Keratinocyte (primary cell): Measurements from ENCODE around the gene CCNYL1. TPM values are rescaled to one million over a fixed set of nuclear protein-coding genes. Genes with fewer than 3 reads are reported as not detected.

Experiments
- DNase-seq: peaks from one replicate; pipeline ENCODE4 v3.0.0-alpha.2; 2011; ENCODE audit warnings: low read depth, missing footprints, low spot score
- FAIRE-seq: peaks from 2 replicates; lab custom pipeline; 2011; peaks lifted over from hg19 to GRCh38; lab: Jason Lieb, UNC
- H2AFZ ChIP-seq: 2 replicates; pipeline ENCODE4 v1.6.0; 2012; ENCODE audit warnings: low read length, control low read depth, inconsistent platforms; ENCODE audit not compliant: control insufficient read depth
- H3K27ac ChIP-seq: 2 replicates; pipeline ENCODE4 v1.5.1; 2011; ENCODE audit warnings: low read length; ENCODE audit not compliant: control insufficient read depth, insufficient read depth
- H3K27me3 ChIP-seq: 3 replicates; pipeline ENCODE4 v1.6.0; 2011; ENCODE audit warnings: low read length; ENCODE audit not compliant: control insufficient read depth, insufficient read depth; ENCODE audit errors: extremely low read depth
- H3K36me3 ChIP-seq, 2 experiments: 2 replicates in 1 of 2; 3 replicates in 1 of 2; pipeline ENCODE4 v1.5.1; 2011; ENCODE audit warnings: low read length in 2 of 2, mild to moderate bottlenecking in 1 of 2; ENCODE audit not compliant: control insufficient read depth in 2 of 2, insufficient read depth in 2 of 2; ENCODE audit errors: extremely low read depth in 1 of 2
- H3K4me1 ChIP-seq: 3 replicates; pipeline ENCODE4 v1.5.1; 2011; ENCODE audit warnings: low read length; ENCODE audit not compliant: control insufficient read depth, insufficient read depth; ENCODE audit errors: extremely low read depth
- H3K4me2 ChIP-seq: 3 replicates; pipeline ENCODE4 v1.6.0; 2011; ENCODE audit warnings: low read depth, low read length; ENCODE audit not compliant: control insufficient read depth, insufficient read depth; ENCODE audit errors: extremely low read depth
- H3K4me3 ChIP-seq, 3 experiments: fragments of 200-600 bp in 1 of 3; sonication (generic) in 1 of 3; 2 replicates in 2 of 3; 3 replicates in 1 of 3; pipeline ENCODE4 v1.5.1; 2011 to 2016; ENCODE audit warnings: low read length in 3 of 3, mild to moderate bottlenecking in 3 of 3, control low read depth in 2 of 3, inconsistent platforms in 1 of 3, low read depth in 1 of 3, mixed read lengths in 1 of 3, mixed run types in 1 of 3, moderate library complexity in 1 of 3; ENCODE audit not compliant: control insufficient read depth in 2 of 3, insufficient read depth in 2 of 3; ENCODE audit errors: extremely low read depth in 1 of 3
- H3K79me2 ChIP-seq: 2 replicates; pipeline ENCODE4 v1.6.0; 2012; ENCODE audit warnings: low read length; ENCODE audit not compliant: control insufficient read depth, insufficient read depth
- H3K9ac ChIP-seq: 3 replicates; pipeline ENCODE4 v1.6.0; 2011; ENCODE audit warnings: low read length; ENCODE audit not compliant: control insufficient read depth, insufficient read depth; ENCODE audit errors: extremely low read depth
- H3K9me1 ChIP-seq: 3 replicates; pipeline ENCODE4 v1.6.0; 2011; ENCODE audit warnings: low read length; ENCODE audit not compliant: control insufficient read depth, insufficient read depth; ENCODE audit errors: extremely low read depth
- H3K9me3 ChIP-seq: 2 replicates; pipeline ENCODE4 v1.5.1; 2012; ENCODE audit warnings: low read depth, low read length; ENCODE audit not compliant: control insufficient read depth
- H4K20me1 ChIP-seq: 3 replicates; pipeline ENCODE4 v1.6.0; 2011; ENCODE audit warnings: low read length; ENCODE audit not compliant: control insufficient read depth, insufficient read depth; ENCODE audit errors: extremely low read depth
- EZH2 ChIP-seq: IDR thresholded peaks from one replicate; pipeline ENCODE4 v1.6.1; 2012; ENCODE audit warnings: inconsistent platforms, mild to moderate bottlenecking, low read length, moderate library complexity
- dilution Hi-C: fragments of 300-500 bp; cut with MboI; formaldehyde crosslinking; loops from one replicate; pipeline ENCODE4 v1.7.0; 2020; ENCODE audit warnings: low sequenced_read_pairs; ENCODE audit not compliant: extremely low pct_ligation_motif_present
- polyA plus RNA-seq, 5 experiments: library from polyadenylated mRNA; depleted of rRNA in 3 of 5; stranded (reverse) in 3 of 5; stranded (forward) in 1 of 5; unstranded in 1 of 5; fragments of >200 nt; gene quantifications; 1 replicate in 1 of 5; 2 replicates in 3 of 5; 3 replicates in 1 of 5; pipeline versions ENCODE4 v1.2.1 to v1.2.3, GENCODE V29; 2011 to 2012; ENCODE audit warnings: missing spikeins in 2 of 5, low read depth in 1 of 5, low replicate concordance in 1 of 5
- TF ChIP-seq, protein P1 (sequence below), 3 experiments: IDR thresholded peaks in 1 of 3; conservative IDR thresholded peaks in 1 of 3; optimal IDR thresholded peaks in 1 of 3; 2 replicates in 2 of 3; 3 replicates in 1 of 3; pipeline versions ENCODE3 to v1.5.1; 2011; ENCODE audit warnings: low read length in 3 of 3, mild to moderate bottlenecking in 3 of 3, moderate library complexity in 2 of 3, control low read depth in 1 of 3, inconsistent platforms in 1 of 3; ENCODE audit not compliant: insufficient read depth in 2 of 3; ENCODE audit errors: extremely low read depth in 1 of 3

CCNYL1 gene
- polyA plus RNA-seq, 1 donor (not counting 4 experiments of a cell fraction or from before 2014, with no cell fraction given) = 29.9 TPM

DNA sequence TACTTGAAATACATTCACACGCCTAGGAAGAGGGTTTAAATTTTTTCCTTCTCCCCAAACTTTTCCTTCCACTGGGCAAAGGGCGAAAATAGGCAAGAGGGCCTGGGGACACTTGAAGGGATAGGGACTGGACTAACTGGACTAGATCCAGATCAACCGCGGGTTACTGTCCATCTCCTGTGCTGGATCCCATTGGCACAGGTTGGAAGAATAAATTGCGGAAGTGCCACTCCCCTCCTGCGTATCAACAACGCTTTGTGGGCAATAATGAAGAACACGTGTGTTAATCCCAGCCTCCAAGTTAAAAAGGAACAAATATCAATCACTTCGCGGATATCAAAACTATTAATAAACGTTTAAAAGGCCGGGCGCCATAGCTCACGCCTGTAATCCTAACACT lies 60.0 kb downstream of the CCNYL1 start:
- Histone ChIP-seq H4K20me1 (peaks cover 2% of the 10 kb centered on the region), H3K4me3 (no peak overlapping the region), H3K4me2 (no peak overlapping the region), H3K27ac (no peak overlapping the region), H3K79me2 (peaks cover 14% of the 10 kb centered on the region), H3K36me3 (peaks cover 0 to 5% of the 10 kb centered on the region in 2 experiments), H3K9me3 (no peaks in the 10 kb centered on the region), H3K9me1 (no peaks in the 10 kb centered on the region), H2AFZ (no peak overlapping the region), H3K27me3 (no peaks in the 10 kb centered on the region), H3K4me1 (peaks cover 6% of the 10 kb centered on the region), H3K9ac (no peak overlapping the region)
- FAIRE-seq = peak; percentile 13
- no peak for DNase-seq
- TF ChIP-seq, protein P1, sequence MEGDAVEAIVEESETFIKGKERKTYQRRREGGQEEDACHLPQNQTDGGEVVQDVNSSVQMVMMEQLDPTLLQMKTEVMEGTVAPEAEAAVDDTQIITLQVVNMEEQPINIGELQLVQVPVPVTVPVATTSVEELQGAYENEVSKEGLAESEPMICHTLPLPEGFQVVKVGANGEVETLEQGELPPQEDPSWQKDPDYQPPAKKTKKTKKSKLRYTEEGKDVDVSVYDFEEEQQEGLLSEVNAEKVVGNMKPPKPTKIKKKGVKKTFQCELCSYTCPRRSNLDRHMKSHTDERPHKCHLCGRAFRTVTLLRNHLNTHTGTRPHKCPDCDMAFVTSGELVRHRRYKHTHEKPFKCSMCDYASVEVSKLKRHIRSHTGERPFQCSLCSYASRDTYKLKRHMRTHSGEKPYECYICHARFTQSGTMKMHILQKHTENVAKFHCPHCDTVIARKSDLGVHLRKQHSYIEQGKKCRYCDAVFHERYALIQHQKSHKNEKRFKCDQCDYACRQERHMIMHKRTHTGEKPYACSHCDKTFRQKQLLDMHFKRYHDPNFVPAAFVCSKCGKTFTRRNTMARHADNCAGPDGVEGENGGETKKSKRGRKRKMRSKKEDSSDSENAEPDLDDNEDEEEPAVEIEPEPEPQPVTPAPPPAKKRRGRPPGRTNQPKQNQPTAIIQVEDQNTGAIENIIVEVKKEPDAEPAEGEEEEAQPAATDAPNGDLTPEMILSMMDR (optimal IDR thresholded peaks at IDR 0.05 in 1 of 3, IDR thresholded peaks at IDR 0.05 in 1 of 3, conservative IDR thresholded peaks at IDR 0.05 in 1 of 3; ENCODE audit: extremely low read depth in 1 of 3, insufficient read depth in 2 of 3, low read length in 3 of 3) = no peak
- TF ChIP-seq EZH2 = no peak
- dilution Hi-C loops = loop anchor here (25.0 kb wide), 1 partner anchor 291 kb away; no protein-coding TSS in a partner anchor

DNA sequence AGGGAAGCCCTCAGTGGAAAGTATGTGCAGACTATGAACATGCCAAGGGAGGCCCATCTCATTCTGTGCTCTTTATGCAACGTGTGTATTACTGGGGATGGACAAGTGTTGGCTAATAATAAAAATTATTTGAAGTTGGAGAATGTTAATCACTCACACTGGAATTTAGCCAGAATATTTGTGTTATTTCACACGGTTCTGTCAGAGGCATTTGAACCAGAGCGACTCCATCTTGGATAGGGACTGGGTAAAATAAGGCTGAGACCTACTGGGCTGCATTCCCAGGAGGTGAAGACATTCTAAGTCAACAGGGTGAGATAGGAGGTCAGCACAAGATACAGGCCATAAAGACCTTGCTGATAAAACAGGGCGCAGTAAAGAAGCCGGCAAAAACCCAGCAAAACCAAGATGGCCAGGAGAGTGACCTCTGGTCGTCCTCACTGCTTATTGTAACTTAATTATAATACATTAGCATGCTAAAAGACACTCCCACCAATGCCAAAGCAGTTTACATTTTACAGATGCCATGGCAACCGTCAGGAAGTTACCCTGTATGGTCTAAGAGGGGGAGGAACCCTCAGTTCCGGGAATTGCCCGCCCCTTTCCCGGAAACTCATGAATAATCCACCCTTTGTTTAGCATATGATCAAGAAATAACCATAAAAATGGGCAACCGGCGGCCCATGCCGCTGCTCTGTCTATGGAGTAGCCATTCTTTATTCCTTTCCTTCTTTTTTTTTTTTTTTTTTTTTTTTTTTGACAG lies 60.8 kb downstream of the CCNYL1 start:
- Histone ChIP-seq H4K20me1 (peaks cover 2% of the 10 kb centered on the region), H3K9me3 (no peaks in the 10 kb centered on the region), H3K4me3 (no peak overlapping the region), H3K27ac (no peak overlapping the region), H3K27me3 (no peaks in the 10 kb centered on the region), H3K4me1 (peaks cover 3% of the 10 kb centered on the region), H3K36me3 (peaks cover 0 to 3% of the 10 kb centered on the region in 2 experiments), H3K79me2 (peaks cover 7% of the 10 kb centered on the region), H2AFZ (no peak overlapping the region), H3K4me2 (no peak overlapping the region), H3K9me1 (no peaks in the 10 kb centered on the region), H3K9ac (no peak overlapping the region)
- FAIRE-seq (no peak), DNase-seq (no peak)
- no peak for TF ChIP-seq EZH2
- TF ChIP-seq, protein P1 (optimal IDR thresholded peaks at IDR 0.05 in 1 of 3, IDR thresholded peaks at IDR 0.05 in 1 of 3, conservative IDR thresholded peaks at IDR 0.05 in 1 of 3; ENCODE audit: extremely low read depth in 1 of 3, insufficient read depth in 2 of 3, low read length in 3 of 3) = no peak
- dilution Hi-C loops = loop anchor here (25.0 kb wide), 1 partner anchor 290 kb away; no protein-coding TSS in a partner anchor
